Neural crest cell (in vitro differentiated cells): Measurements from ENCODE around the gene DAPK3. TPM values are rescaled to one million over a fixed set of nuclear protein-coding genes. Genes with fewer than 3 reads are reported as not detected.
A peak's percentile ranks its signal among the peaks of the same experiment; 100 is the strongest.

Experiments
- DNase-seq: peaks from one replicate; pipeline ENCODE4 v3.0.0; 2021; ENCODE audit warnings: low read depth, mixed read lengths, low spot score
- H3K27ac Mint-ChIP-seq: one replicate; pipeline ENCODE4 v1.8.0; 2021; ENCODE audit warnings: mild to moderate bottlenecking, mixed read lengths; ENCODE audit not compliant: unreplicated experiment
- H3K27me3 Mint-ChIP-seq: 2 replicates; pipeline ENCODE4 v1.8.0; 2021; ENCODE audit warnings: low read depth, mild to moderate bottlenecking, mixed read lengths
- H3K36me3 Mint-ChIP-seq: 2 replicates; pipeline ENCODE4 v1.8.0; 2021; ENCODE audit warnings: low read depth, mild to moderate bottlenecking, mixed read lengths
- H3K4me1 Mint-ChIP-seq: 2 replicates; pipeline ENCODE4 v1.8.0; 2021; ENCODE audit warnings: mixed read lengths
- H3K4me3 Mint-ChIP-seq: one replicate; pipeline ENCODE4 v1.8.0; 2021; ENCODE audit warnings: mild to moderate bottlenecking, mixed read lengths
- H3K9me3 Mint-ChIP-seq: 2 replicates; pipeline ENCODE4 v1.8.0; 2021; ENCODE audit warnings: mixed read lengths
- CTCF ChIP-seq: fragments of 200-600 bp; sonication (generic); conservative IDR thresholded peaks from 2 replicates; pipeline ENCODE4 v1.5.0; 2021; ENCODE audit warnings: antibody characterized with exemption, mild to moderate bottlenecking
- total RNA-seq: library from RNA; stranded (reverse); gene quantifications from 2 replicates; pipeline ENCODE4 v1.2.1, GENCODE V29; 2021

DAPK3 gene
- total RNA-seq, 1 donor from 2014 or later: 63.1 TPM

- peaks cover 52% of the 10 kb centered on the region for H3K4me1 Mint-ChIP-seq
- H3K27ac Mint-ChIP-seq: no peak overlapping the region
Measured at GRCh38 chr19:3987619-3988371, 16.9 kb upstream of the DAPK3 start.

DNA sequence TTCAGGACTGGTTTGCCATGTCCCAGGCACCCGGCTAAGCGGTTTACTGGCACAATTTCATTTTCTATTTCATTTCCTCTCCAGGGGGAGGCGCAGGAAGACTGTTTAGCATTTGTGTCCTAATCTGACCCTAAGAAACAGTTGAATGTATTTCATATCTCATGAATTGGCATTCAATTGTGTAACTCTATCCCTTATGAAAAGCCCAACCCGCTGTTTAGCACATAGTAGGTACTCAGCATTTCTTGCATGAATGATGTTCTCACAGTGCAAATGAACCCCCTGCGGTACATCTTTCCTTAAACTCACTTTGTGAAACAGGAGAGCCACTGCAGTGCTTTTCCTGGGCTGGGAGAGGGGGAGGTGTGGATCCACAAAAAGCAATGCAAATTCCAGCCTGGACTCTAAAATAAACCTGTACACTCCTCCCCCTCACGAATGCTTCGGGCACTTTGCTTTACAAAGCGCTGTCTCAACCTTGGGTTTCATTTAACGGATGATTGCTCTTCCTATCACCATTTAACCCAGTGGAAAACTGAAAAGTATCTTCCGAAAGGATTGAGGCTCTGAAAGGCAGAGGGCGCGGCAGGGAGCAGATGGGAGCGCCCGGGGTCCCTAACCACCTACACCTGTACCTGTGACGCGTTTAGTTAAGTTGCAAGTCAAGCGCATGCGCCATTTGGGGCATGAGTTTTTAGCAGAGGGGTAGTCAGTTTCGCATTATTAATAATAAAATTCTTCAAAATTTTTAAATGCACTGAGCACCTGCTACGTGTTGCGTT lies 15.6 kb upstream of the DAPK3 start:
- peak; percentile 68 for TF ChIP-seq CTCF
- no peaks in the 10 kb centered on the region for H3K9me3 Mint-ChIP-seq
- peaks cover 55% of the 10 kb centered on the region for H3K4me1 Mint-ChIP-seq
- peak overlapping the region; percentile 99 for H3K4me3 Mint-ChIP-seq
- peaks cover 39% of the 10 kb centered on the region for H3K27me3 Mint-ChIP-seq
- no peak for DNase-seq
- peaks cover 22% of the 10 kb centered on the region for H3K36me3 Mint-ChIP-seq
- no peak overlapping the region for H3K27ac Mint-ChIP-seq

More at GRCh38 chr19:3987619-3988371, 16.9 kb upstream of the DAPK3 start:
- H3K36me3 Mint-ChIP-seq: peaks cover 21% of the 10 kb centered on the region
- H3K9me3 Mint-ChIP-seq: no peaks in the 10 kb centered on the region
- H3K4me3 Mint-ChIP-seq: peak overlapping the region; percentile 80
- TF ChIP-seq CTCF: peak; percentile 89
- DNase-seq: peak; percentile 88
- H3K27me3 Mint-ChIP-seq: peaks cover 39% of the 10 kb centered on the region

GRCh38 chr19:3985643-3986259 lies 14.9 kb upstream of the DAPK3 start:
- Mint-ChIP-seq H3K4me1 (peaks cover 53% of the 10 kb centered on the region), H3K27me3 (peaks cover 39% of the 10 kb centered on the region), H3K27ac (no peak overlapping the region), H3K4me3 (peak overlapping the region; percentile 99), H3K9me3 (no peaks in the 10 kb centered on the region), H3K36me3 (peaks cover 24% of the 10 kb centered on the region)
- no peak for DNase-seq
- TF ChIP-seq CTCF: no peak

DNA sequence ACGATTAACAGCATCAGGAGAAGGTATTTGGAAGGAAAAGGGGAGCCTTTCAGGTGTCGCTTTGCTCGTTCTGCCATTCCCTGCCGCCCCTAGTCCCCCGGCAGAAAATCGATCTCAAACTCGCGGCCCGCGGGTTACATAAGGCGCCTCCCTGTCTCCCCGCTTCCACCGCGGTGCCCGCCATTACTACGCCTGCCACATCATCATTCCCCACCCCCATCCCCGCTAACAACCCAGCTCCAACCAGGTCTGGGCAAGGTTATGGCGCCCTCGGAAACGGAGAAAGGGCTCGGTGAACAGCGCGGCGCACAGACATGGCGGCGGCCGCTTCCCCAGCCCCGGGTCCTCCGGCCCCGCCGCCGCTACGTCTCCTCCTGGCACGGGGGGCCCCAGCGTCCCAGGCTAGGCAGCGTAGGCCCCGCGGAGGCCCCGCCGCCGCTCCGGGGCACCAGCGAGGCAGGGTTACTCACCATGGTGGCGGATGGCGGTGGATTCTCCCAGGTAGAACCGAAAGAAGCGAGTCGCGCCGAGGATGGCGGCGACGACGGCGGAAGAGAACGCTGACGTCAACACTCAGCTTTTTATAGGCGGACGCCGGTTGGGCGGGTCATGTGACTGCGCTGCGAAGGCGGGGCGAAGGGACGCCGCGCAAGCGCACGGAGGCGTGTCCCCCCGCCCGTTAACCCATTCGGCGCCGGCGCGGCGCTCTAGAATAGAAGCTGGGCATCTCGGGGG lies 14.2 kb upstream of the DAPK3 start, which contains the start of gene EEF2:
EEF2 (minus strand) TSS at position 556 of the 735 bp plus-strand sequence; CDS start at position 473, 83 bp downstream.
- Mint-ChIP-seq H3K27ac (peak within 1 kb of the TSS; percentile 99), H3K4me1 (peaks cover 48% of the 10 kb centered on the region), H3K27me3 (peaks cover 38% of the 10 kb centered on the region), H3K4me3 (peak within 1 kb of the TSS; percentile 99), H3K36me3 (peaks cover 24% of the 10 kb centered on the region), H3K9me3 (no peaks in the 10 kb centered on the region)
- no peak for TF ChIP-seq CTCF
- DNase-seq: peak; percentile 88

DNA sequence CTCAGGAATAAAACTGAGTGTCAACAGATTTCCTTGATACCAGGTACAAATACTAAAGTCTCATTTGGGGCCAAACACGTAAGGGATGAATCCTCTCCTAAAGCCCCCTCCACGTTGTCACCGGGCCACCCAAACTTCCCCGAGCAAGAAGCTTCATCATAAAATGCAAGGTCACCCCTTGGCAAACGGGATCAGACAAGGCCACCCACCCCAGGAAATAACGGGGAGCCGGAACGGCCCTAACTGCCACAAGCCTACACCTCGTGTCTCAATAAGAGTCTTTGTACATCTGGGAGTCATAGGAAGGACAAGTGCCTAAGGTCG lies 13.6 kb upstream of the DAPK3 start:
- Mint-ChIP-seq H3K4me3 (peak overlapping the region; percentile 99), H3K9me3 (no peaks in the 10 kb centered on the region), H3K27ac (peak overlapping the region; percentile 99), H3K27me3 (peaks cover 37% of the 10 kb centered on the region), H3K4me1 (peaks cover 46% of the 10 kb centered on the region), H3K36me3 (peaks cover 25% of the 10 kb centered on the region)
- TF ChIP-seq CTCF: no peak
- no peak for DNase-seq
